ENCODE data around the gene DMRTB1. TPM values are rescaled to one million over a fixed set of nuclear protein-coding genes. Genes with fewer than 3 reads are reported as not detected.

The DMRTB1 gene
- total RNA-seq, 1 experiment from 2014 or later, result not detected

- Histone ChIP-seq H3K27ac (ENCODE audit: low read depth, low read length, poor library complexity, severe bottlenecking) (no peak overlapping the region), H3K4me1 (ENCODE audit: insufficient read depth, low read length, poor library complexity, severe bottlenecking) (peaks cover 12% of the 10 kb centered on the region), H3K36me3 (ENCODE audit: insufficient read depth, low read length, poor library complexity, severe bottlenecking) (no peaks in the 10 kb centered on the region), H3K9me3 (ENCODE audit: low read depth, low read length, poor library complexity, severe bottlenecking) (no peaks in the 10 kb centered on the region), H3K4me3 (ENCODE audit: low read depth, low read length, poor library complexity, severe bottlenecking) (no peak overlapping the region), H3K27me3 (replicated peaks; ENCODE audit: insufficient read depth, low read depth, low read length, poor library complexity) (peaks cover 41% of the 10 kb centered on the region)
- TF ChIP-seq CTCF (conservative IDR thresholded peaks at IDR 0.05; ENCODE audit: low read depth, low read length), result no peak
- DNase-seq (ENCODE audit: low spot score), result no peak
- intact Hi-C loops (cut with micrococcal nuclease; ENCODE audit: unreplicated experiment), result no loop called here
- POLR2A ChIA-PET (ENCODE audit: low non-redundant PET), result no interaction called here
- CTCF ChIA-PET, result no interaction called here
- BruUV-seq (replicated peaks), result no TSS peak
Measured at GRCh38 chr1:53420341-53420740, 38.9 kb upstream of the DMRTB1 start.

GRCh38 chr1:53421208-53421607 is 38.0 kb upstream of the DMRTB1 start:
- H3K36me3 ChIP-seq (ENCODE audit: insufficient read depth, low read length, poor library complexity, severe bottlenecking), result no peaks in the 10 kb centered on the region
- no peak overlapping the region for H3K27ac ChIP-seq (ENCODE audit: low read depth, low read length, poor library complexity, severe bottlenecking)
- no peak for DNase-seq (ENCODE audit: low spot score)
- intact Hi-C loops (cut with micrococcal nuclease; ENCODE audit: unreplicated experiment), result no loop called here
- POLR2A ChIA-PET (ENCODE audit: low non-redundant PET), result no interaction called here
- H3K4me1 ChIP-seq (ENCODE audit: insufficient read depth, low read length, poor library complexity, severe bottlenecking), result peaks cover 11% of the 10 kb centered on the region
- no peaks in the 10 kb centered on the region for H3K9me3 ChIP-seq (ENCODE audit: low read depth, low read length, poor library complexity, severe bottlenecking)
- no peak overlapping the region for H3K4me3 ChIP-seq (ENCODE audit: low read depth, low read length, poor library complexity, severe bottlenecking)
- H3K27me3 ChIP-seq (replicated peaks; ENCODE audit: insufficient read depth, low read depth, low read length, poor library complexity), result peaks cover 41% of the 10 kb centered on the region
- BruUV-seq (replicated peaks), result no TSS peak
- CTCF ChIA-PET, result no interaction called here
- no peak for TF ChIP-seq CTCF (conservative IDR thresholded peaks at IDR 0.05; ENCODE audit: low read depth, low read length)
- no peak for TF ChIP-seq EZH2 (IDR thresholded peaks at IDR 0.05; ENCODE audit: borderline replicate concordance, low read depth, low read length, poor library complexity, severe bottlenecking)

DNA sequence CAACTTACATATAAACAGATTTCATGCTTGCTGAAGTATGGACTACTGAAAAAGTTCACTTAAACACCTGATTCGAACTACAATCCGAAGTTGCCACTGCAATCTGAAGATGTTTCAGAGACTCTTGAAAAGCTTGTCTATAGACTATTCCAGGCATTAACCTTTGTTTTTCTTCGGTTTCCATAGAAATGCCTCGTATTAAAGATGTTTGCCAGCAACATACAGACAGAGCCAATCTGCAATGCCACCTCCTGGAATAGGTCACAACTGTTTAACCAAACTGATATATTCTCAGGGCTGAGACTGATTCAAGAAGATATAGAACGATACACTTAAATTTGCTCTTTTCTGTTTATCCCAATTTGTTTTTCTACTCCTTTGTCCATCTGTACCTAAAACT is 28.9 kb upstream of the DMRTB1 start:
- TF ChIP-seq EZH2 (IDR thresholded peaks at IDR 0.05; ENCODE audit: borderline replicate concordance, low read depth, low read length, poor library complexity, severe bottlenecking) (no peak), CTCF (conservative IDR thresholded peaks at IDR 0.05; ENCODE audit: low read depth, low read length) (no peak)
- Histone ChIP-seq H3K9me3 (ENCODE audit: low read depth, low read length, poor library complexity, severe bottlenecking) (no peaks in the 10 kb centered on the region), H3K27me3 (replicated peaks; ENCODE audit: insufficient read depth, low read depth, low read length, poor library complexity) (no peaks in the 10 kb centered on the region), H3K36me3 (ENCODE audit: insufficient read depth, low read length, poor library complexity, severe bottlenecking) (no peaks in the 10 kb centered on the region), H3K27ac (ENCODE audit: low read depth, low read length, poor library complexity, severe bottlenecking) (no peak overlapping the region), H3K4me3 (ENCODE audit: low read depth, low read length, poor library complexity, severe bottlenecking) (no peak overlapping the region), H3K4me1 (ENCODE audit: insufficient read depth, low read length, poor library complexity, severe bottlenecking) (no peaks in the 10 kb centered on the region)
- no peak for DNase-seq (ENCODE audit: low spot score)
- CTCF ChIA-PET, result interaction anchor here (0.5 kb wide), 1 partner anchor 68 kb away, joined by 8 read pairs; no protein-coding TSS in a partner anchor
- BruUV-seq (replicated peaks), result no TSS peak
- POLR2A ChIA-PET (ENCODE audit: low non-redundant PET), result no interaction called here
- intact Hi-C loops (cut with micrococcal nuclease; ENCODE audit: unreplicated experiment), result no loop called here
